Prostate gland (tissue), 2 donors: ENCODE results near the gene ICOS.

Experiments used
- CTCF ChIP-seq, 4 experiments: fragments of 200-600 bp in 2 of 4; fragments of 450-650 bp in 2 of 4; sonication (generic) in 2 of 4; IDR thresholded peaks; 1 replicate in 3 of 4; 2 replicates in 1 of 4; pipeline ENCODE4 v1.5.1; 2016 to 2019; ENCODE audit warnings: antibody characterized with exemption in 4 of 4, mild to moderate bottlenecking in 2 of 4, moderate library complexity in 2 of 4
- POLR2AphosphoS5 ChIP-seq: sonication (generic); formaldehyde crosslinking; IDR thresholded peaks from one replicate; pipeline ENCODE4 v1.6.1; 2017; ENCODE audit warnings: antibody characterized with exemption

GRCh38 chr2:203993560-203993959 is 57.0 kb downstream of the ICOS start:
- TF ChIP-seq CTCF (IDR thresholded peaks at IDR 0.05) (no peak), POLR2AphosphoS5 (no peak)
